Fibroblast of skin of right biceps (primary cell): ENCODE results near the gene CDHR5.

Experiments
- DNase-seq: peaks from one replicate; pipeline ENCODE4 v3.0.0-alpha.2; 2013

CDHR5 gene

GRCh38 chr11:621838-622237 is 2.9 kb downstream of the CDHR5 start:
- DNase-seq: no peak

- no peak for DNase-seq
Measured at GRCh38 chr11:620935-621814, 3.6 kb downstream of the CDHR5 start.

GRCh38 chr11:620201-620600 is 4.6 kb downstream of the CDHR5 start:
- DNase-seq: no peak

GRCh38 chr11:619628-620050 is 5.1 kb downstream of the CDHR5 start:
- DNase-seq: no peak

GRCh38 chr11:618856-619627 is 5.7 kb downstream of the CDHR5 start:
- DNase-seq: no peak

DNA sequence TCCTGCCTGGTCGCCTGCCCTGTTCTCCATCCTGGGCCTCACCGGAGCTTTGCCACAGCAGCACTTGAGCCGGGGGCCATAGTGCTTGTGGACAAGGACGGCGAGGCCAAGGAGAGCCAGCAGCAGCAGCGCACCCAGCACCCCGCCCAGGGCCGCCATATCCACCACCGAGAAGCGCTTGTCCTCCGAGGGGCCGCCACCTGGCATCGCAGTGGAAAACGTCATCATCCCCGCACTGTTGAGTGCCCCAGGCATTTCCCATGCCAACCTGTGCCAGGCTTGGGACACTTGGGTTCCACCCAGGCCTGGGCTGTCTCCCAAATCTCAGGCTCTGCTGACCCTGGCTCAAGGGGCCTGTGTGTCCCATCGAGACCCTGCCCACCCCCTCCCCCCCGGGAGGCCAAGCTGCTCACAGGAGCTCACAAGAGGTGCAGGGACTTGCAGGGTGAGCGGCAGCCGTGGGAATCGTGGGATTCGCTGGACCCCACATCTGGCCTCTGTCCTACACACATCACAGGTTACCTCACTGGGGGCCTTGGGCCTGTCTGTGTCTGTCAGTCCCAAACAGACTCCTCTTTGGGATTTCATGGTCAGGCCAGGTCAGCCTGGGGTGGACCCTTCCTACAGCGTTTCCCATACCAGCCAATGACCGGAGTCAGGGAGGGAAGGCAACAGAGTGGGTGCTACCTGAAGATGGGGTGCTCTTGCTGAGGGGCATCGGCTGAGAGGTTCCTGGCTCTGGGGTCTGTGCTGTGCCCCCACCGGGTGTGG is 6.7 kb downstream of the CDHR5 start:
- DNase-seq: no peak

DNA sequence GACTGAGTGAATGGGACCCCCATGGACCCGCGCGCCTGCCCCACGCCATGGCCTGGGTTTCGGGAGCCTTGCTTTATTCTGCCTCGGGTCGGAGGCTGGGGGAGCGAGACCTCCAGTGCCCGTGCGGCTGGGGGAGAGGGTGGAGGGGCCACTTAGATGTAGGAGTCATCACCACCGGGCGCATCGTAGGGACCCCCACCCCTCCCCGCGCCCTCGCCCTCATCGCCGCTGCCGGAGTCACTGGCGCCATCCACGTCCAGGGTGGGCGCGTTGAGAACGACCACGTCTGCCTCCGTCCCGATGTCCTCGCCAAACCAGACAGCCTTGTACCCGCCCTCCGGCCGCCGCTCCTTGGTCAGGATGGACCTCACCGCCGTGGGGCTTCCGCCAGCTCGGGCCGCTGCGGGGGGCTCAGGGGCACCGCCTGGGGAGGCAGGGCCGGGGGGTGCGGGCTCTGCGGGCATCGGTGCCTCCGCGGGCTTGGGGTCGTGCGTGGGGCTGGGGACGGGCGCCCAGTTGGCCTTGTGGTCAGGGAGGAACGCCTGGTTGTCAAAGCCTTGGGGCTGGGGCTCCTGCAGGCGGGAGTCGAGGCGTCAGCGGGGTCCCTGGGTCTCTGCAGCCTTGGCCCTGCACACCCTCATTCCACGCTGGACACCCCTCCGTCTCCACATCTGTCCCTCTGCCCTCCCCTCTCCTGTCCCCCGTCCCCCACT is 7.4 kb downstream of the CDHR5 start:
- no peak for DNase-seq

DNA sequence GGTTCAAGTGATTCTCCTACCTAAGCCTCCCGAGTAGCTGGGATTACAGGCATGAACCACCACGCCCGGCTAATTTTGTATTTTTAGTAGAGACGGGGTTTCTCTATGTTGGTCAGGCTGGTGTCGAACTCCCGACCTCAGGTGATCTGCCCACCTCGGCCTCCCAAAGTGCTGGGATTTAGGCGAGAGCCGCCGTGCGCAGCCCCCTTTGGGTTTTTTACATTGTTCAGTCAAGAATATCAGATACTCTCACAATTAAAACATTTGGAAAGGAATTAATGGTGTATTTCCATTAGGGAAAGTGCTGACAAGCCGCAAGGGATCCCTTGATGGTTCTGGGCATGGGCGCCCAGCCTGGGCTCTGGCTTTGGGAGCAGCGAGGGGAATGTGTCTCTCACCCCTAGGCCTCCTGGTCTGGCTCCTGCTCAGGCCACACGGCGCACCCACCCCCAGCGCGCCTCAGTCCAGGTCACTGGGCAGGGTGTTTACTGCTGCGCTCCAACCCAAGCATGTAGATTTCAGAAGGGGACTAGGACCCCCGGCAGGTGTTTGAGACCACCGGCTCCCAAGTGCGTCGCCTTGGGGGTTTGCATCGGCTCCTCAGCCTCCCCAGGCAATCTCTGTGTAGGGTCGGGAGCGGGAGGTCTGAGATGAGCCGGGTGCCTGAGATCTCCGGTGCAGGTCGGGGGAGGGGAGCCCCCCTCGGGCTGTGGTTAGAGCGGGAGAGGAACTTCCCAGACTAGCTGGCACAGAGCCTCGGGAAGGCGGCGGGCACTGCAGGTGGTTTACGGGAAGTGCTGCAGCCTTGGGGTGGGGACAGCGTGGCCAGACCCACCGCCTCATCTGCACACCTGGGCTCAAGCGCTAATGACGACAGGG is 8.2 kb downstream of the CDHR5 start:
- DNase-seq: no peak

DNA sequence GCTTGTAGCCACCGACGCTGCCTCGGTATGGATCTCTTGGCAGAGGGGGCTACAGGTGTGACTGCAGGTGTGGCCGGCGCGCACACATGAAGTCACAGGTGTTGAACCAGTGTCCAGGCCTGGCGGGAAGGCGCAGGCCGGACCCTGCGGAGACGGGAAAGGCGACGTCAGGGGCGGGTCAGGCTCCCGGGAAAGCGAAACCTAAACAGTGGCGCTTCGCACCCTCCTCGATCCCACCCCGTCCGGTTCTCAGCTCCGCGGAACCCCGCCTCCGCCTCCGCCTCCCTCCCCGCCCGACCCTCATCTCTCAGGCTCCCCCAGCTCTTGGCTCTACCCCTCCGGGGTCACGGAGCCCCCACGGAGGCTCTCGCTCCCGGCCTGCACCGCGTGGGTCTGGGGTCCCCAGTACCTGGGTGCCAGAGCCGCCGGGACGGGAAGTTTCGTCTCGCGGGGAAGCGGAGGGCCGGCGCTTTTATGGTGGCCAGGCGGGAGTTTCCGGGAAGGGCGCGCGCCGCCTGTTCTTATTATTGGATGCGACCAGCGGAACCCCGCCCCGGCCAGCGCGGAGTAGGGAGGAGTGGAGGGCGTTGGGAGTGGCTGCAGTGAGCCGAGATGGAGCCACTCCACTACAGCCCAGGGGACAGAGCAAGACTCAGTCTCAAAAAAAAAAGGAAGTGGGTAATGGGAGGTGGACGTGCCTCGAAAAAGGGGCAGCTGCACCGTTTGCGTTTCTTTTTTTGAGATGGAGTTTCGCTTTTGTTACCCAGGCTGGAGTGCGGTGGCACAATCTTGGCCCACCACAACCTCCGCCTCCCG is 9.0 kb downstream of the CDHR5 start, which contains the start of gene IRF7:
TSS of gene IRF7 (minus strand) at position 447 of the 816 bp plus-strand sequence. CDS start 586 bp downstream, outside the sequence.
- DNase-seq: peak; percentile 90

GRCh38 chr11:614623-615503 is 9.9 kb downstream of the CDHR5 start:
- DNase-seq: no peak

- DNase-seq: no peak
Measured at GRCh38 chr11:614021-614622, 10.6 kb downstream of the CDHR5 start.

- DNase-seq: peak; percentile 61
Measured at GRCh38 chr11:613369-613968, 11.3 kb downstream of the CDHR5 start.

- no peak for DNase-seq
Measured at GRCh38 chr11:612961-613300, 11.8 kb downstream of the CDHR5 start.

GRCh38 chr11:612201-612960 is 12.4 kb downstream of the CDHR5 start:
- no peak for DNase-seq

GRCh38 chr11:611001-611996 is 13.5 kb downstream of the CDHR5 start:
- no peak for DNase-seq

DNA sequence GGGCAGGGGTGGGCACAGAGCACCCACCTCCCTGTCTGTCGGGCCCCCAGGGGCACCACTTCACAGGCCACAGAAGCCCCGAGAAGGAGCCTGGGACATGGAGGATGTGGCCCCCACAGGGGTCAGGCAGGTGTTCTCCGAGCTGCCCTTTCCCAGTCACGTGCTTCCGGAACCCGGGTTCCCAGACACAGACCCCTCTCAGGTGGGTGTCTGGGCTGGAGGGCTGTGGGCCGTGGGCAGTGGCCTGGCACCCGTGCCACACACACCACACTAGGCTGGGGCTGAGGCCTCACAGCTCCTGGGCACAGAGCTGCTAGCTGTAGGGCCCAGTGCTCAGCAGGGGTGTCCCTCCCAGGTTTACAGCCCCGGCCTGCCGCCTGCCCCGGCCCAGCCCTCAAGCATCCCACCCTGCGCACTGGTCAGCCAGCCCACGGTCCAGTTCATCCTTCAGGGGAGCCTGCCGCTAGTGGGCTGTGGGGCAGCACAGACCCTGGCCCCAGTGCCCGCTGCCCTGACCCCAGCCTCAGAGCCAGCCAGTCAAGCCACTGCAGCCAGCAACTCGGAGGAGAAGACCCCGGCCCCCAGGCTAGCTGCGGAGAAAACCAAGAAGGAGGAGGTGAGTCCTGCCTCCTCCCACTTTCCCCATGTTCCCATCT is 14.5 kb downstream of the CDHR5 start:
- no peak for DNase-seq
